ENCODE data around the gene C22orf23. TPM values are rescaled to one million over a fixed set of nuclear protein-coding genes. Genes with fewer than 3 reads are reported as not detected.

C22orf23 gene
- total RNA-seq, 3 donors from 2014 or later: 0.64 TPM; not detected in 2

- intact Hi-C loops (cut with DNase I; ENCODE audit: low total_unique reads): loop anchor here (10.0 kb wide), 1 partner anchor 52 kb away; no protein-coding TSS in a partner anchor
- Histone ChIP-seq H3K36me3 (no peaks in the 10 kb centered on the region), H3K27me3 (no peaks in the 10 kb centered on the region), H3K9me3 (no peaks in the 10 kb centered on the region), H3K27ac (peak overlapping the region; percentile 87 to 91), H3K4me1 (no peaks in the 10 kb centered on the region), H3K4me3 (peak overlapping the region in 2 of 3 donors; percentile 66 to 75)
- peak in 1 of 2 donors; percentile 53 for DNase-seq (ENCODE audit: low spot score in 2 of 2)
- TF ChIP-seq POLR2AphosphoS5 (IDR thresholded peaks at IDR 0.05) (peak in 1 of 3 donors; percentile 12), POLR2A (IDR thresholded peaks at IDR 0.05) (no peak), CTCF (IDR thresholded peaks at IDR 0.05) (peak; percentile 24 to 77 (median 66))
Measured at GRCh38 chr22:37982938-37983859, 29.8 kb upstream of the C22orf23 start.

- TF ChIP-seq POLR2AphosphoS5 (IDR thresholded peaks at IDR 0.05) (no peak), POLR2A (IDR thresholded peaks at IDR 0.05) (no peak), CTCF (IDR thresholded peaks at IDR 0.05) (no peak)
- no peaks in the 10 kb centered on the region for H3K9me3 ChIP-seq
- no peaks in the 10 kb centered on the region for H3K27me3 ChIP-seq
- H3K4me3 ChIP-seq: peak overlapping the region in 2 of 3 donors; percentile 66 to 75
- DNase-seq (ENCODE audit: low spot score in 2 of 2): peak in 1 of 2 donors; percentile 67
- intact Hi-C loops (cut with DNase I; ENCODE audit: low total_unique reads): loop anchor here (10.0 kb wide), 1 partner anchor 53 kb away; no protein-coding TSS in a partner anchor
- no peaks in the 10 kb centered on the region for H3K36me3 ChIP-seq
- H3K27ac ChIP-seq: peak overlapping the region; percentile 87 to 91
- no peaks in the 10 kb centered on the region for H3K4me1 ChIP-seq
Measured at GRCh38 chr22:37982151-37982785, 28.9 kb upstream of the C22orf23 start.

GRCh38 chr22:37981282-37982011, 28.0 kb upstream of the C22orf23 start:
- TF ChIP-seq POLR2AphosphoS5 (IDR thresholded peaks at IDR 0.05): no peak
- TF ChIP-seq CTCF (IDR thresholded peaks at IDR 0.05): no peak
- no peak for TF ChIP-seq POLR2A (IDR thresholded peaks at IDR 0.05)
- no peak for DNase-seq (ENCODE audit: low spot score in 2 of 2)
- Histone ChIP-seq H3K36me3 (no peaks in the 10 kb centered on the region), H3K9me3 (no peaks in the 10 kb centered on the region), H3K4me1 (no peaks in the 10 kb centered on the region), H3K27me3 (no peaks in the 10 kb centered on the region), H3K27ac (peak overlapping the region; percentile 87 to 91), H3K4me3 (peak overlapping the region in 2 of 3 donors; percentile 66 to 75)
- intact Hi-C loops (cut with DNase I; ENCODE audit: low total_unique reads): loop anchor here (10.0 kb wide), 1 partner anchor 53 kb away; no protein-coding TSS in a partner anchor

GRCh38 chr22:37979782-37980181, 26.4 kb upstream of the C22orf23 start:
- Histone ChIP-seq H3K27ac (peak overlapping the region; percentile 87 to 91), H3K4me3 (peak overlapping the region in 2 of 3 donors; percentile 66 to 75), H3K27me3 (no peaks in the 10 kb centered on the region), H3K9me3 (no peaks in the 10 kb centered on the region), H3K36me3 (no peaks in the 10 kb centered on the region), H3K4me1 (no peaks in the 10 kb centered on the region)
- DNase-seq (ENCODE audit: low spot score in 2 of 2): no peak
- intact Hi-C loops (cut with DNase I; ENCODE audit: low total_unique reads): loop anchor here (10.0 kb wide), 1 partner anchor 55 kb away; no protein-coding TSS in a partner anchor
- TF ChIP-seq POLR2A (IDR thresholded peaks at IDR 0.05) (no peak), CTCF (IDR thresholded peaks at IDR 0.05) (no peak), POLR2AphosphoS5 (IDR thresholded peaks at IDR 0.05) (no peak)

Data from breast epithelium (tissue), 4 donors.